ENCODE data around the gene COL6A1. TPM values are rescaled to one million over a fixed set of nuclear protein-coding genes. Genes with fewer than 3 reads are reported as not detected.

Gene COL6A1
- total RNA-seq, 1 donor from 2014 or later = 12.6 TPM

DNA sequence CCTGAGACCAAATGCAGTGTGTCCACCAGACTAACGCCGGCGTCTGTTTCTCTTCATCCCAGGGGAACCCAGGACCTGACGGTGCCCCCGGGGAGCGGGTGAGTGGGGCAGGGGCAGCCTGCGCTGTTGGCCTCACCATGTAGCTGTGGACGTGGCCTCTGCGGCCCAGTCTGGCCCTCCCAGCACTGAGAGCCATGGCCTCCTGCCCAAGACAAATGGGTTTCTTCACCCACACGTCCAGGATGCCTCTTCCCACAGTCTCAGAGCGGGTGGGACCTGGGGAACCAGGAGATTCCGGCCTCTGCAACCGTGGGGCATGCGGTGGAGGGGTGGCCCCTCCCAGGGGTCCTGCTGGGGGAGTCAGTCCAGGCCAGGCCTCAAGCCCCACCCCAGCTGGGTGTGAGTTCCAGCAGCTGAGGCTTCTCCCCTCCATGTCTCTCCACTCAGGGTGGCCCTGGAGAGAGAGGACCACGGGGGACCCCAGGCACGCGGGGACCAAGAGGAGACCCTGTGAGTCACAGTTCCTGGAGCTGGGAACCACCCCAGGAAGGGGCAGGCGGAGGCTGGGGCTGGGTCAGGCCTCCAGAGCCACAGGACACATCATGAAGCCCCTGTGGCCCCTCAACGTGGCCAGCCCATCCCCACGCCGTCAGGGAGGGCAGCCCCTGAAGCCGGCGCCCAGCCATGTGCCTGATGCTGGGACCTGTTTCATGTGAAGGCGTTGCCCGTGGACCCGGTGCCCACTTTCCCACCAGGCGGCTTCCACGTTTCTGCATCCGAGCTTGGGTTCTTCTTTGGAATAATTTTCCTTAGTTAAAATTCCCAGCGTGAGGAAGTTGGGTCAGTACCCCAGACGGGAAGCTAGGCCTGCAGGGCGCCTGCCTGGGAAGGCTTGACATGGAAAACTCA lies 11.0 kb downstream of the COL6A1 start:
- Histone ChIP-seq H3K4me1 (no peaks in the 10 kb centered on the region), H3K4me3 (no peak overlapping the region), H4K20me1 (ENCODE audit: low read depth) (no peaks in the 10 kb centered on the region), H3K36me3 (no peaks in the 10 kb centered on the region), H3K27ac (no peak overlapping the region), H3K79me2 (ENCODE audit: low read depth) (no peaks in the 10 kb centered on the region), H3K9me3 (ENCODE audit: low read depth) (no peaks in the 10 kb centered on the region), H3F3A (ENCODE audit: low read depth) (no peaks in the 10 kb centered on the region), H3K27me3 (no peaks in the 10 kb centered on the region), H2AFZ (replicated peaks) (no peak overlapping the region), H3K4me2 (no peak overlapping the region), H3K9ac (no peak overlapping the region)
- no peaks in the 10 kb centered on the region for H3K36me3 Mint-ChIP-seq
- H3K4me1 Mint-ChIP-seq = no peaks in the 10 kb centered on the region
- H3K27ac Mint-ChIP-seq = no peak overlapping the region
- no peak for TF ChIP-seq EZH2 (IDR thresholded peaks at IDR 0.05)
- TF ChIP-seq, protein P1, sequence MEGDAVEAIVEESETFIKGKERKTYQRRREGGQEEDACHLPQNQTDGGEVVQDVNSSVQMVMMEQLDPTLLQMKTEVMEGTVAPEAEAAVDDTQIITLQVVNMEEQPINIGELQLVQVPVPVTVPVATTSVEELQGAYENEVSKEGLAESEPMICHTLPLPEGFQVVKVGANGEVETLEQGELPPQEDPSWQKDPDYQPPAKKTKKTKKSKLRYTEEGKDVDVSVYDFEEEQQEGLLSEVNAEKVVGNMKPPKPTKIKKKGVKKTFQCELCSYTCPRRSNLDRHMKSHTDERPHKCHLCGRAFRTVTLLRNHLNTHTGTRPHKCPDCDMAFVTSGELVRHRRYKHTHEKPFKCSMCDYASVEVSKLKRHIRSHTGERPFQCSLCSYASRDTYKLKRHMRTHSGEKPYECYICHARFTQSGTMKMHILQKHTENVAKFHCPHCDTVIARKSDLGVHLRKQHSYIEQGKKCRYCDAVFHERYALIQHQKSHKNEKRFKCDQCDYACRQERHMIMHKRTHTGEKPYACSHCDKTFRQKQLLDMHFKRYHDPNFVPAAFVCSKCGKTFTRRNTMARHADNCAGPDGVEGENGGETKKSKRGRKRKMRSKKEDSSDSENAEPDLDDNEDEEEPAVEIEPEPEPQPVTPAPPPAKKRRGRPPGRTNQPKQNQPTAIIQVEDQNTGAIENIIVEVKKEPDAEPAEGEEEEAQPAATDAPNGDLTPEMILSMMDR (IDR thresholded peaks at IDR 0.05) = no peak
- no peak for TF ChIP-seq EZH2phosphoT487 (IDR thresholded peaks at IDR 0.05)
- peaks cover 2% of the 10 kb centered on the region for H3K27me3 Mint-ChIP-seq (ENCODE audit: insufficient read depth, low read depth)
- H3K9me3 Mint-ChIP-seq = no peaks in the 10 kb centered on the region
- no peak overlapping the region for H3K4me3 Mint-ChIP-seq
- DNase-seq (ENCODE audit: low spot score) = no peak

DNA sequence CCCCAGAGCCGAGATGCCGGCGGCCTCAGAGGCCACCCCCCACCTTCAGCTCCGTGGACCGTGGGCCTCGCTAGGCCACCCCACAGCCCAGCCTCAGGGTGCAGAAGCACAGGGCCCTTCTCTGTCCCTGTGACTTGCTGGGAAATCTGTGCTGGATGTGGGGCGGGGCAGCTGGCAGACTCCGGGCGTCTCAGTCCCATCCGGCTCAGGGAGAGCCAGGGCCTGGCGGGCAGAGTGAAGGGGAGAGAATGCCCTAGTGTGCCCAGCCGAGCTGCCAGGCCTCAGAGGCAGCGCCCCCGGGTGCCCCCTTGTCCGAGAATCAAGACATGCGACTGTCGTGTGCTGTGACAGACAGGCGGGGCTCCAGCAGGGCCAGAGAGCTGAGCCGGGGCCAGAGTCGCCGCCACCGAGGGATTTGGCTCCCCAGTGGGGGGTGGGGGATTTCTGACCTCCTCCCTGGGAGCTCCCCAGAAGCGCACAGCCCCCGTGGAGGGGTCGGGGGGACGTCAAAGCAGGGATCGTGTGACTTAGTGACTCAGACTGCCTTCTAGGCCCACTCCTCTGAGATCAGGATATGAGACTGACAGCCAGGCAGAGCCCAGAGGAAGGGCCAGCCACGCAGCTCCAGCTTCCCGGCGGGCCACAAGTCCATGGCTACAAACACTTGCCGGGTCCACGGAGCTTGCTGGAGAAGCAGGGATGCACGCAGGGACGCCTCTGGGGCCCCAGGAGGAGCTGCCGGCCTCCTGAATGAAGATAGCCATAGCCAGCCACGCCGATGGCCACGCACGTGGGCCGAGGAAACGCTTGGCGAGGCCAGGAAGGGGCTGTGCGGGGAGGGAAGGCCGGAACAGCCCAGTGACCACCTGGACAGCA lies 11.9 kb downstream of the COL6A1 start:
- Histone ChIP-seq H3K27ac (no peak overlapping the region), H3K4me2 (no peak overlapping the region), H3K36me3 (no peaks in the 10 kb centered on the region), H3K27me3 (no peaks in the 10 kb centered on the region), H4K20me1 (ENCODE audit: low read depth) (no peaks in the 10 kb centered on the region), H3F3A (ENCODE audit: low read depth) (no peaks in the 10 kb centered on the region), H3K9me3 (ENCODE audit: low read depth) (no peaks in the 10 kb centered on the region), H3K4me3 (no peak overlapping the region), H3K4me1 (no peaks in the 10 kb centered on the region), H3K79me2 (ENCODE audit: low read depth) (no peaks in the 10 kb centered on the region), H3K9ac (no peak overlapping the region), H2AFZ (replicated peaks) (no peak overlapping the region)
- Mint-ChIP-seq H3K27me3 (ENCODE audit: insufficient read depth, low read depth) (peaks cover 2% of the 10 kb centered on the region), H3K27ac (no peak overlapping the region), H3K4me3 (no peak overlapping the region), H3K36me3 (no peaks in the 10 kb centered on the region), H3K4me1 (no peaks in the 10 kb centered on the region), H3K9me3 (no peaks in the 10 kb centered on the region)
- no peak for DNase-seq (ENCODE audit: low spot score)
- TF ChIP-seq EZH2phosphoT487 (IDR thresholded peaks at IDR 0.05) (no peak), EZH2 (IDR thresholded peaks at IDR 0.05) (no peak)
- TF ChIP-seq, protein P1 (IDR thresholded peaks at IDR 0.05) = no peak

DNA sequence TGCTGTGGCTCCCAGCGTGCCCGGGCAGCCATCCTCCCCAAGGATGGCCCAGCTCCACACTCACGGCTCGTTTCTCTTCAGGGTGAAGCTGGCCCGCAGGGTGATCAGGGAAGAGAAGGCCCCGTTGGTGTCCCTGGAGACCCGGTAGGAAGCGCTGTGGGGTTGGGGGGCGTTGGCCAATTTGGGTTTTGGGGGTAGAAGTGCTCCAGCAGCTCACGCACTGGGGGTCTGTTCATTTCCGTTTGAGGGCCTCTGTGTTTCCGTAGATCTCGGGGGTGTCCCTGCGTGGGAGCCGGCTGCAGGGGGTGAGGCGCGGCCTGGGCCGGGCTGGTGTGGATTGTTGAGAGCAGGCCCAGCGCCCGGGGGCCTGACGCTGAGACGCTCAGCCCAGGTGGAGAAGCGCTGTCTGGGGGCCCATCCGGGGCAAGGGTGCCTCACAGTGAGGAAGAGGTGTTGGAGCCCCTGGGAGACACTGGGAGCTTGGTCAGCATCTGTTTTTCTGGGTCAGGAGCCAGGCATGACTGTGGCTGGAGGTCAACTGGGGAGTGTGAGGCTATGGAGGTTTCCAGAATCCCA lies 12.6 kb downstream of the COL6A1 start:
- peaks cover 2% of the 10 kb centered on the region for H3K36me3 Mint-ChIP-seq
- no peaks in the 10 kb centered on the region for H3K4me1 ChIP-seq
- DNase-seq (ENCODE audit: low spot score) = no peak
- no peak overlapping the region for H2AFZ ChIP-seq (replicated peaks)
- no peaks in the 10 kb centered on the region for H3K9me3 ChIP-seq (ENCODE audit: low read depth)
- no peaks in the 10 kb centered on the region for H4K20me1 ChIP-seq (ENCODE audit: low read depth)
- no peak overlapping the region for H3K4me3 ChIP-seq
- H3K9ac ChIP-seq = no peak overlapping the region
- no peak overlapping the region for H3K27ac Mint-ChIP-seq
- no peaks in the 10 kb centered on the region for H3F3A ChIP-seq (ENCODE audit: low read depth)
- no peaks in the 10 kb centered on the region for H3K4me1 Mint-ChIP-seq
- no peaks in the 10 kb centered on the region for H3K36me3 ChIP-seq
- H3K4me3 Mint-ChIP-seq = no peak overlapping the region
- no peak overlapping the region for H3K4me2 ChIP-seq
- no peaks in the 10 kb centered on the region for H3K9me3 Mint-ChIP-seq
- H3K27me3 Mint-ChIP-seq (ENCODE audit: insufficient read depth, low read depth) = peaks cover 2% of the 10 kb centered on the region
- no peaks in the 10 kb centered on the region for H3K79me2 ChIP-seq (ENCODE audit: low read depth)
- no peak for TF ChIP-seq EZH2 (IDR thresholded peaks at IDR 0.05)
- no peak overlapping the region for H3K27ac ChIP-seq
- H3K27me3 ChIP-seq = no peaks in the 10 kb centered on the region

Measured in neural progenitor cell (in vitro differentiated cells).